SU-DHL-6 (cell line): ENCODE measurements around the gene PPARA.

Source experiments
- H2AFZ ChIP-seq: fragments of 200-600 bp; sonication (generic); 2 replicates; pipeline ENCODE4 v1.6.1; 2014; ENCODE audit warnings: low read depth, mild to moderate bottlenecking, moderate library complexity, mixed read lengths, antibody characterized with exemption, low read length; ENCODE audit not compliant: severe bottlenecking
- H3F3A ChIP-seq: fragments of 200-600 bp; shearing (Covaris generic); 2 replicates; pipeline ENCODE4 v1.6.0; 2016; ENCODE audit warnings: antibody characterized with exemption, mild to moderate bottlenecking; ENCODE audit not compliant: insufficient read depth
- H3K27ac ChIP-seq: fragments of 200-600 bp; sonication (generic); 2 replicates; pipeline ENCODE4 v1.5.1; 2016; ENCODE audit warnings: low read depth, mild to moderate bottlenecking, low read length, moderate library complexity, mixed read lengths
- H3K27me3 ChIP-seq: fragments of 200-600 bp; sonication (generic), shearing (Covaris generic); 2 replicates; pipeline ENCODE4 v1.6.0; 2014; ENCODE audit warnings: mild to moderate bottlenecking, low read length
- H3K36me3 ChIP-seq: fragments of 200-600 bp; sonication (generic); 2 replicates; pipeline ENCODE4 v1.6.1; 2014; ENCODE audit warnings: mild to moderate bottlenecking, low read length, mixed read lengths
- H3K4me2 ChIP-seq: fragments of 300-600, 200-600 bp; shearing (Covaris generic), sonication (generic); 2 replicates; pipeline ENCODE4 v1.6.0; 2014; ENCODE audit warnings: low read length, low read depth, mild to moderate bottlenecking; ENCODE audit not compliant: poor library complexity, severe bottlenecking
- H3K4me3 ChIP-seq: fragments of 200-600 bp; sonication (generic); 2 replicates; pipeline ENCODE4 v1.5.1; 2014; ENCODE audit warnings: antibody characterized with exemption, low read length, mild to moderate bottlenecking, mixed read lengths; ENCODE audit not compliant: insufficient read depth, poor library complexity, severe bottlenecking
- H3K79me2 ChIP-seq: fragments of 200-600 bp; sonication (generic); 2 replicates; pipeline ENCODE4 v1.6.1; 2014; ENCODE audit warnings: mild to moderate bottlenecking, low read length, moderate library complexity; ENCODE audit not compliant: insufficient read depth
- H3K9ac ChIP-seq: fragments of 200-600 bp; sonication (generic); 2 replicates; pipeline ENCODE4 v1.7.0; 2014; ENCODE audit warnings: mild to moderate bottlenecking, low read length
- H3K9me2 ChIP-seq: fragments of 200-600 bp; sonication (generic); replicated peaks from 2 replicates; pipeline ENCODE4 v1.6.1; 2014; ENCODE audit warnings: low read length; ENCODE audit not compliant: insufficient read depth
- H3K9me3 ChIP-seq: fragments of 200-600 bp; sonication (generic); 2 replicates; pipeline ENCODE4 v1.6.1; 2014; ENCODE audit warnings: low read length, mixed read lengths; ENCODE audit not compliant: insufficient read depth
- H4K20me1 ChIP-seq: fragments of 200-600 bp; sonication (generic); 2 replicates; pipeline ENCODE4 v1.6.1; 2014; ENCODE audit warnings: low read depth, mild to moderate bottlenecking, antibody characterized with exemption, low read length, moderate library complexity, mixed read lengths
- CTCF ChIP-seq: fragments of 200-600 bp; sonication (generic); IDR thresholded peaks from one replicate; pipeline ENCODE4 v1.5.1; 2017; ENCODE audit warnings: antibody characterized with exemption, mild to moderate bottlenecking, low read length, moderate library complexity; ENCODE audit not compliant: insufficient read depth, poor library complexity, severe bottlenecking
- EZH2phosphoT487 ChIP-seq: fragments of 200-600 bp; sonication (generic), shearing (Covaris generic); conservative IDR thresholded peaks from 2 replicates; pipeline ENCODE4 v1.6.1; 2018; ENCODE audit warnings: mild to moderate bottlenecking, antibody characterized with exemption, low read length, moderate library complexity, mixed read lengths

PPARA gene

GRCh38 chr22:46187862-46188261, 37.5 kb downstream of the PPARA start:
- H3K9me2 ChIP-seq = no peaks in the 10 kb centered on the region
- H3K4me3 ChIP-seq = no peak overlapping the region
- no peak overlapping the region for H3K9ac ChIP-seq
- H3K36me3 ChIP-seq = no peaks in the 10 kb centered on the region
- H3K79me2 ChIP-seq = no peaks in the 10 kb centered on the region
- no peak overlapping the region for H2AFZ ChIP-seq
- no peak overlapping the region for H3K4me2 ChIP-seq
- no peaks in the 10 kb centered on the region for H3F3A ChIP-seq
- H3K27me3 ChIP-seq = no peaks in the 10 kb centered on the region
- H3K27ac ChIP-seq = no peak overlapping the region
- no peak for TF ChIP-seq CTCF
- no peak for TF ChIP-seq EZH2phosphoT487
- no peaks in the 10 kb centered on the region for H3K9me3 ChIP-seq
- no peaks in the 10 kb centered on the region for H4K20me1 ChIP-seq

- Histone ChIP-seq H3K9me2 (no peaks in the 10 kb centered on the region), H3K27ac (no peak overlapping the region), H2AFZ (no peak overlapping the region), H3K9me3 (no peaks in the 10 kb centered on the region), H3F3A (no peaks in the 10 kb centered on the region), H3K9ac (no peak overlapping the region), H3K79me2 (no peaks in the 10 kb centered on the region), H3K27me3 (no peaks in the 10 kb centered on the region), H3K36me3 (no peaks in the 10 kb centered on the region), H4K20me1 (no peaks in the 10 kb centered on the region), H3K4me2 (no peak overlapping the region), H3K4me3 (no peak overlapping the region)
- TF ChIP-seq EZH2phosphoT487 (no peak), CTCF (no peak)
These were observed 42.1 kb downstream of the PPARA start for GRCh38 chr22:46192210-46192993.

GRCh38 chr22:46193898-46194310, 43.6 kb downstream of the PPARA start:
- no peak overlapping the region for H2AFZ ChIP-seq
- TF ChIP-seq EZH2phosphoT487 = no peak
- no peak for TF ChIP-seq CTCF
- H3F3A ChIP-seq = no peaks in the 10 kb centered on the region
- H3K9me3 ChIP-seq = no peaks in the 10 kb centered on the region
- no peak overlapping the region for H3K27ac ChIP-seq
- no peaks in the 10 kb centered on the region for H4K20me1 ChIP-seq
- no peak overlapping the region for H3K4me3 ChIP-seq
- no peaks in the 10 kb centered on the region for H3K36me3 ChIP-seq
- no peaks in the 10 kb centered on the region for H3K9me2 ChIP-seq
- no peaks in the 10 kb centered on the region for H3K79me2 ChIP-seq
- H3K9ac ChIP-seq = no peak overlapping the region
- no peak overlapping the region for H3K4me2 ChIP-seq
- H3K27me3 ChIP-seq = no peaks in the 10 kb centered on the region
